Measurements from ENCODE around the gene RAB8A. TPM values are rescaled to one million over a fixed set of nuclear protein-coding genes. Genes with fewer than 3 reads are reported as not detected.
"Not testable (repeated sequence)": the region's sequence is repeated elsewhere in the genome, so short reads cannot be mapped to it uniquely, and the experiment has no call there.

Gene RAB8A
- total RNA-seq, 1 experiment from 2014 or later, result 28.4 TPM

DNA sequence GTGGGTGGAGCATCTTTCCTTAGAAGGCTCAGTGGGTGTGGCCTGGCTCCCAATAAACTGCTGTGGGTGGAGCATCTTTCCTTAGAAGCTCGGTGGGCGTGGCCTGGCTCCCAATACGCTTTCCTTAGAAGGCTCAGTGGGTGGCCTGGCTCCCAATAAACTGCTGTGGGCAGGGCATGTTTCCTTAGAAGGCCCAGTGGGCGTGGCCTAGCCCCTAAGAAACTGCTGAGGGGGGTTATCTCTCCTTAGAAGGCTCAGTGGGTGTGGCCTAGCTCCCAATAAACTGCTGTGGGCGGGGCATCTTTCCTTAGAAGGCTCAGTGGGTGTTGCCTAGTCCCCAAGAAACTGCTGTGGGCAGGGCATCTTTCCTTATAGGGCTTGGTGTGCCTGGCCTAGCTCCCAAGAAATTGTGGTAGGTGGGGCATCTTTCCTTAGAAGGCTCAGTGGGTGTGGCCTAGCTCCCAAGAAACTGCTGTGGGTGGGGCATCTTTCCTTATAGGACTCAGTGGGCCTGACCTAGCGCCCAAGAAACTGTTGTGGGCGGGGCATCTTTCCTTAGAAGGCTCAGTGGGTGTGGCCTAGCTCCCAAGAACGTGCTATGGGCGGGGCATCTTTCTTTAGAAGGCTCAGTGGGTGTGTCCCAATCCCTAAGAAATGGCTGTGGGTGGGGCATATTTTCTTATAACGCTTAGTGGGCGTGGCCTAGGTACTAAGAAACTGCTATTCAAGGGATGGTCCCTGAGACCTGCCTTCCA is 42.1 kb downstream of the RAB8A start:
- in situ Hi-C loops (cut with HindIII; ENCODE audit: low pct_unique_long_range_greater_than_20kb, low sequenced_read_pairs), result no loop called here

DNA sequence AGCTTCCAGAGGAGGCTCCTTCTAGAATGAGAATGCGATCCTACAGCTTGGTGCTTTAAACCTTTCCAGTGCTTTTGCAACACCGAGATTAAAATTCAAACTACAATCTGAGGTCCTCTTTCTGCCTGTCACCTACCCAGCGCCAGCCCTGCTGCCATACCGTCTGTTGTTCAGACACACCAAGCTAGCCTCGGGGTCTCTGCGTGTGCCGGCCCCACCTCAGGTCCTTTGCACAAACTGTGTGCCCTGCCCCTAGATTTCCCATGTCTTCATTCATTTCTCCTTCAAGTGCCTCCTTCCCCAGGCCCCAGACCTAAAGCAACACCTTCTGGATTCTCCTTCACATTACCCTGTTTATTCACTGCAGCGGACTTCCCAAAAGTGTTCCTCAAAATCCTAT is 42.9 kb downstream of the RAB8A start:
- no peak for DNase-seq (ENCODE audit: low read depth, low spot score)
- in situ Hi-C loops (cut with HindIII; ENCODE audit: low pct_unique_long_range_greater_than_20kb, low sequenced_read_pairs), result no loop called here

More for the DNA sequence above, 42.1 kb downstream of the RAB8A start:
- DNase-seq (ENCODE audit: low read depth, low spot score), result peak; percentile 13

DNA sequence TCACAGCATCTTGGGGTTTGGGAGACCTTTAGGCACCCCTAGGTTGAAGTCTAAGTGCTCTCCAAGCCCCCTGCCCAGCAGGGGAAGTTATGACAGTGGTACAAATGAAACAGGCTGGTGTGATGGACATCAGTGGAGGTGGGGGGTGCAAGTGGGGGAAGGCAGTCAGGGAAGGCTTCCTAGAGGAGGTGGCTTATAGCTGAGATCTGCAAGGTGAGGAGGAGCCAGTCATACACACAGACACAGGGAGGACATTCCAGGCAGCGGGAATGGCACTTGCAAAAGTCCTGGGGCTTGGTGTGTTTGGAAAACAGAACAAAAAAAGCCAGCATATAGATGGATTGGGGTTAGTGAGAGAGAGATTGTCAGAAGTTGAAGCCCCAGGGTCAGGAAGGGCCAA is 43.4 kb downstream of the RAB8A start:
- in situ Hi-C loops (cut with HindIII; ENCODE audit: low pct_unique_long_range_greater_than_20kb, low sequenced_read_pairs), result no loop called here
- no peak for DNase-seq (ENCODE audit: low read depth, low spot score)

DNA sequence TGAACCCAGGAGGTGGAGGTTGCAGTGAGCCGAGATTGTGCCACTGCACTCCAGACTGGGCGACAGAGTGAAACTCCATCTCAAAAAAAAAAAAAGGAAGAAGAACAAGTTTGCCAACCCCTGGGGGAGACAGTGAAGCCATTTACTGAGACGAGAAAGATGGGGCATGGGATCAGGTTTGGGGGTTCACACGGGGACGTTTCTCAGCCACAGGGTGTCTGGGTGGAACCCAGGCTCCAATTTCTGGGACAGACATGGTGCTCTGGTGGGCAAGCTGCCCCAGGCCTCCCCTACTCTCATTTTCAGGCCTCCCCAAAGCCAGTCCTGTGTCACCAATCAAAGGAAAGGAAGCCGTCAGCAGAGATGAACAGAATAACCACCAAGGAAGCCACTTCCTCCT is 45.2 kb downstream of the RAB8A start:
- DNase-seq (ENCODE audit: low read depth, low spot score), result no peak
- in situ Hi-C loops (cut with HindIII; ENCODE audit: low pct_unique_long_range_greater_than_20kb, low sequenced_read_pairs), result no loop called here

DNA sequence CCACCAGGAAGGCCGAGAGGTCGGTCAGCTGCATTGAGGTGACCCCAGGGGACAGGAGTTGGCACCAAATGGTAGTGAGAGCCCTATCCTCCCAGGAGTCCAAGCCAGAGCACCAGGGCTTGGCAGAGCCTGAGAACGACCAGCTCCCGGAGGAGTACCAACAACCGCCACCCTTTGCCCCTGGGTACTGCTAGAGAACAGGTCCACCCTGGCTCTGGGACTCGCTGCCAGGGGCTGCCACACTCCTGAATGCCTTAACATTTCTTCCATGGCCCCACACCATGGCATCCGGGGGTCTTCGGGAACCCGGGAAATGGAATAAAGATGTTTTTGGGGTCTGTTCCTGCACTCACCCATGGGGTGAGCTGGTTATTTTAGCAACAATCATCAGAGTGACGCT is 45.9 kb downstream of the RAB8A start:
- no peak for DNase-seq (ENCODE audit: low read depth, low spot score)
- in situ Hi-C loops (cut with HindIII; ENCODE audit: low pct_unique_long_range_greater_than_20kb, low sequenced_read_pairs), result no loop called here

DNA sequence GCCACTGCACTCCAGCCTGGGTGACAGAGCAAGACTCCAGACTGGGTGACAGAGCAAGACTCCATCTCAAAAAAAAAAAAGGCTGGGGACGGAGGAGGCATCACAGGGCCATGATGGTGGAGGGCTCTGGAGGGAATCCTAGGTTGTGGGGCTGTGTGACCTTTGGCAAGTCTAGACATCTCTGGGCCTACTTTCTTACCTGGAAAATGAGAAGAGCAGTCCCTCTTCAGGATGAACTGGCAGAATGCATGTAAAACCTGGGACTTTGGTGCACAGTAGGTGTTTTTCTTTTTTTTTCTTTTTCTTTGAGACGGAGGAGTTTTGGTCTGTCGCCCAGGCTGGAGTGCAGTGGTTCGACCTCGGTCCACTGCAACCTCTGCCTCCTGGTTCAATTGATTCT is 48.0 kb downstream of the RAB8A start:
- DNase-seq (ENCODE audit: low read depth, low spot score), result no peak
- in situ Hi-C loops (cut with HindIII; ENCODE audit: low pct_unique_long_range_greater_than_20kb, low sequenced_read_pairs), result no loop called here

DNA sequence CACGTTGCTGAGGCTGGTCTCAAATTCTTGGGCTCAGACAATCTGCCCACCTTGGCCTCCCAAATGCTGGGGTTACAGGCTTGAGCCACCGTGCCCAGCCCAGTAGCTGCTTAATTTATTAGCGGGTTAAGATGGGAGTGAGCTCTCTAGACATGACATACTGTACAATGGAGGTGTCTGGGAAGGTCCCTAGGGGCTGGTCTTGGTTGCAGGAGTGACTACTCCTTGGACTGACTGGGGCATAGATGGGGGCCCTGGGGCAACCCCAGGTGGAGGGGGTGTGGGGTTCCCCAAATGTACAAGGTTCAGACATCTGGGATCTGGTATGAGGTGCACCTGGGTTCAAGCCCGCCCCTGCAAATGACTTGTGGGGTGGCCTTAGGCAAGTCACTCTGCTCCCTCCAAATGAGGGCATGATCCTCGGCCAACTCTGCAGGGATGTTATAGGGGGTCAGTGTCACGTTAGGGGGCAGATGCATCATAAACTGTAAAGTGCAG is 48.8 kb downstream of the RAB8A start:
- DNase-seq (ENCODE audit: low read depth, low spot score), result no peak
- in situ Hi-C loops (cut with HindIII; ENCODE audit: low pct_unique_long_range_greater_than_20kb, low sequenced_read_pairs), result no loop called here

DNA sequence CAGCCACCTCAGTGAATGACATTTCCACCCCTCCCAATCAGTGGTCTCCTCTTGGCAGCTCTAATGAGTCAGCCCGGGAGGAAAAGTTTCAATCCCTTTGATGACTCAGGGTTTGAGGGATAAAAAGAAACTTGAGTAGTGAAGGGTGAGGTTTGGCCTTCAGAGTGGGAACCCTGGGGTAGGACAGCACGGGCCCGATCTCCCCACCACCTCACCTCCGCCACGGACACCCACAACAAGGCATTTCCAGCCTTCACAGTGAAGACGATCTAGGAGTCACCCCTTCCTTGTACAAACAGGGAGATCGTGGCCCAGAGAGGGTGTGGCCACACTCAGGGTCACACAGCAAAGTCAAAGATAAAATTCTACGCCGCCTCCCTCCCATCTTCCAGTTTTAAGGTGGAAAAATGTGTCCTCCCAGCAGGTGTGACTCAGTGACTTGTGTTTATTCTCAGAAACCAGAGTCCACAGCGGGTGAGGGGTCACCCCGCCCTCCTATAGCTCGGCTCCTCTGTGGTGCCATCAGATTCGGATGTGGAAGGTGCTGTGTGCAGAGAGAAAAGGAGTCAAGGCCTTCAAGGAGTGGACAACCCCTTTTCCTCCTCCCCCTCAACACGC is 49.4 kb downstream of the RAB8A start:
- no peak for DNase-seq (ENCODE audit: low read depth, low spot score)

DNA sequence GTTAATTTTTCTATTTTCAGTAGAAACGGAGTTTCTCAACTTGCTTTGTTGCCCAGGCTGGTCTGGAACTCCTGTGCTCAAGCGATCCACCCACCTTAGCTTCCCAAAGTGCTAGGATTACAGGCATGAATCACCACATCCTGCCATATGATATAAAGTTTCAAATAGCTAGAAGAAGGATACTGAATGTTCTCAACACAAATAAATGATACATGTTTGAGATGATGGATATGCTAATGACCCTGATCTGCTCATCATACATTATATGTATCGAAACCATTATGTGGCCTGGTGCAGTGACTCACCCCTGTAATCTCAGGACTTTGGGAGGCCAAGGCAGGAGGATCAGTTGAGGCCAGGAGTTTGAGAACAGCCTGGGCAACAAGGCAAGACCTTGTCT is 50.2 kb downstream of the RAB8A start:
- in situ Hi-C loops (cut with HindIII; ENCODE audit: low pct_unique_long_range_greater_than_20kb, low sequenced_read_pairs), result no loop called here
- no peak for DNase-seq (ENCODE audit: low read depth, low spot score)

More for the DNA sequence above, 49.4 kb downstream of the RAB8A start:
- in situ Hi-C loops (cut with HindIII; ENCODE audit: low pct_unique_long_range_greater_than_20kb, low sequenced_read_pairs), result no loop called here

DNA sequence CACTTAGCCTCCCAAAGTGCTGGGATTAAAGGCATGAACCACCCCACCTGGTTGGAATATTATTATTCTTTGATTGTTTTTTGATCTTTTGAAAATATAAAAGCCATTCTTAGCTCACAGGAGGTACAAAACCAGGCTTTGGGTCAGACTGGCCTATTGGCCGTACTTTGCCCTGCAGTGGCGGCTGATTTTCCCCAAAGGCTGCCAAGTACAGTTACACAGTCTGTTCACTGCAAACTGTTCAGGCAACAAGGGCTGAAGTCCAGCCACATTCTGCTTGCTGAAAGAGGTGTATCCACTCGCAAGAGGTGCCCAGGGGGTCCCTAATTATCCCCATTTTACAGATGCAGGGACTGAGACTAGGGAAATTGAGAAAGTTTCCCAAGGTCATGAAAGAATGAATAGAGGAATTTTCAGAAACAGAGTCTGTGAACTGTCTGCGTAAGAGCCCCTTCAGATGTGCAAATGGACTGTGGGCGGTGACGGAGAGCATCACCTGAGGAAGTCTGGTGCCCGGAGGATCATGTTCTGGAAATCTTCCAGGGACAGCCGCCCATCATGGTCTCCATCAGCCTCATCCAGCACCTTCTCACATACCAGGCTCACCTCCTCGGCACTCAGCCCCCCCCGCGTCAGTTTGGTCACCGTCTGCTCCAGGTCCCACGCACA is 52.7 kb downstream of the RAB8A start:
- DNase-seq (ENCODE audit: low read depth, low spot score), result no peak
- in situ Hi-C loops (cut with HindIII; ENCODE audit: low pct_unique_long_range_greater_than_20kb, low sequenced_read_pairs), result no loop called here

DNA sequence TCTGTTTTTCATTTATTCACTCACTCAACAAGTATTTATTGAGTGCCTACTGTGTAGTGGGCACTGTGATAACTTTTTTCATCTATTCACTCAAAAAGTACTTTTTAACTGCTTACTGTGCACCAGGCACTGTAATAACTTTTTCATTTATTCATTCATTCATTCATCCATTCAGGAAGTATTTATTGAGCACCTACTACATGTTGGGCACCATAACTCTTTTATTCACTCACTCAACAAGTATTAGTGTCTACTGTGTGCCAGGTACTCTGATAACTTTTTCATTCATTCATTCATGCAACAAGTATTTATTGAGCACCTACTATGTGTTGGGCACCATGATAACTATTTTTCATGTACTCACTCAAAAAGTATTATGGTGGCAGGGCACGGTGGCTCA is 54.7 kb downstream of the RAB8A start:
- DNase-seq (ENCODE audit: low read depth, low spot score), result no peak
- in situ Hi-C loops (cut with HindIII; ENCODE audit: low pct_unique_long_range_greater_than_20kb, low sequenced_read_pairs), result no loop called here

DNA sequence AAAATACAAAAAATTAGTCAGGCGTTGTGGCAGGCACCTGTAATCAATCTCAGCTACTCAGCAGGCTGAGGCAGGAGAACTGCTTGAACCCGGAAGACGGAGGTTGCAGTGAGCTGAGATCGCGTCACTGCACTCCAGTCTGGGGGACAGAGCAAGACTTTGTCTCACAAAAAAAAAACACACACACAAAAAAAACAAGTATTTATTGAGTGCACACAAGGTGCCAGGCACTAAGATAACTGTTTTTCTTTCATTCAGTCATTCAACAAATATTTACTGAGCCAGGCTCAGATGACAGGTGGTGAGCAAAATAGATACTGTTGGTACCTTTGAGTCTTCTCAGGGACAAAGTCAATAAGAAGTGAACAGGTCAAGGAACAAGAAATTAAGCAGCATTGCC is 55.4 kb downstream of the RAB8A start:
- no peak for DNase-seq (ENCODE audit: low read depth, low spot score)
- in situ Hi-C loops (cut with HindIII; ENCODE audit: low pct_unique_long_range_greater_than_20kb, low sequenced_read_pairs), result no loop called here

DNA sequence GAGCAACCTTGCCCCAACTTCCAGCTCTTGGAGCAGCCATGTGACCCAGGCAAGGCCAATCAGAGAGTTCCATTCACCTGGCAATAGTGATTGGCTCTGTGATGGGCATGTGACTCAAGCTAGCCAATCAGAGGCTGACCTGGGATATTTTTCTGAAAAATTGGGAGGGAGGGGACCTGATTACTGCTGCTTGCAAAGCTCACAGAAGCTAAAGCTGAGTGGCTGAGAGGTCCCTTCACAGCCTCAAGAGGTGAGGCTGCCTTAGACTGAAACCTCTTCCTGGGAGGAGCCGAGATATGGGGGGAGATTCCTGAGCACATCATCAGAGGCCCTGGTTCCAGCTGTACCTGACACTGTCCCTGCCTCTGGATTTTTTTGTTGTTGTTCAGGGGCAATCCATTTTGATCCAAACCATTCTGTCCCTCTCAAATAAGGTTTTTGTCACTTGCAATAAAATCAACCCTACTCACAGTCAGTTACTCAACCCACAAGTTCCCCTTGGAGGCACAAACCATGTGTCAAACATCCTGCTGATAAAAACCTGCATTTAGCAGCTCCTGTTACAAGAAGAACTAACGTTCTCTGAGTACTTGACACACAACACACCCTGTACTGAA is 56.9 kb downstream of the RAB8A start:
- DNase-seq (ENCODE audit: low read depth, low spot score), result no peak
- in situ Hi-C loops (cut with HindIII; ENCODE audit: low pct_unique_long_range_greater_than_20kb, low sequenced_read_pairs), result no loop called here

DNA sequence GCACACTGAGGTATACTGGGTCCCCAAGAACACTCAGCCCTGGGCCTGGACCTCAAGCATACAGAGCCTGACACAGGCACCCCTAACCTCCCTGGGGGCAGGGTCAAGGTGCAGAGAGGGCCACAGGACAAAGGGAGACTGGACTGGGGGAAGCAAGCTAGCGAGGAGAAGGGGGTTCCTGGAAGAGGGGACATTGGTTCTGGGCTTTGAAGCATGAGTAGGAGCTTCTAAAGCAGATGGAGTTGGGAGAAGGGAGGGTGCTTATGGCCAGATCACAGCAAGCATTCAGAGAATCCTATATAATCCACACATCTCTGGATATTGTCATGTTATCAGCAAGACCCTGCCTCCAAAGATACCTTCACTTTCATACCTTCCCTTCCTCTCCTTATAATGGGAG is 58.4 kb downstream of the RAB8A start:
- in situ Hi-C loops (cut with HindIII; ENCODE audit: low pct_unique_long_range_greater_than_20kb, low sequenced_read_pairs), result no loop called here
- DNase-seq (ENCODE audit: low read depth, low spot score), result no peak

DNA sequence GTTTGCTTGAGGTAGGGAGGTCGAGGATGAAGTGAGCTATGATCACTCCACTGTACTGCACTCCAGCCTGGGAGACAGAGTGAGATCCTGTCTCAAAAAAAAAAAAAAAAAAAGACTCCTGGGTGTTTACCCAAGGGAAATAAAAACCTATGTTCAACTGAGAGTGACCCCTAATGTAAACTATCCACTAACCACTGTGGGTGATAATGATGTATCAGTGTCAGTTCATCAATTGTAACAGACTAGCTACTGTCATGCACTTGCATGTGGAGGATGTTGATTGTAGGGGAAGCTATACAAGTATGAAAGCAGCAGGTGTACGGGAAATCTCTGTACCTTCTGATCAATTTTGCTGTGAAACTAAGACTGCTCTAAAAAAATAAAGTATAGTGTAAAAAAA is 64.3 kb downstream of the RAB8A start:
- DNase-seq (ENCODE audit: low read depth, low spot score), result no peak
- in situ Hi-C loops (cut with HindIII; ENCODE audit: low pct_unique_long_range_greater_than_20kb, low sequenced_read_pairs), result no loop called here

DNA sequence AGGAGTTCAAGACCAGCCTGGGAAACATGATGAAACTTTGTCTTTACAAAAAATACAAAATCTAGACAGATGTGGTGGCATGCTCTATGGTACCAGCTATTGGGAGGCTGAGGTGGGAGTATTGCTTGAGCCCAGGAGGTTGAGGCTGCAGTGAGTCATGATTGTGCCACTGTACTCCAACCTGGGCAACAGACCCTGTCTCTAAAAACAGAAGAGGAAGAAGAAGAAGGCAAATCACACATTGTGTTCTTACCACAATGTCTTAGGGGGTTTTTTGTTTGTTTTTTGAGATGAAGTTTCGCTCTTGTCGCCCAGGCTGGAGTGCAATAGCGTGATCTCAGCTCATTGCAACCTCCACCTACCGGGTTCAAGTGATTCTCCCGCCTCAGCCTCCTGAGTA is 67.2 kb downstream of the RAB8A start:
- in situ Hi-C loops (cut with HindIII; ENCODE audit: low pct_unique_long_range_greater_than_20kb, low sequenced_read_pairs); DNase-seq (ENCODE audit: low read depth, low spot score): not testable (repeated sequence)

DNA sequence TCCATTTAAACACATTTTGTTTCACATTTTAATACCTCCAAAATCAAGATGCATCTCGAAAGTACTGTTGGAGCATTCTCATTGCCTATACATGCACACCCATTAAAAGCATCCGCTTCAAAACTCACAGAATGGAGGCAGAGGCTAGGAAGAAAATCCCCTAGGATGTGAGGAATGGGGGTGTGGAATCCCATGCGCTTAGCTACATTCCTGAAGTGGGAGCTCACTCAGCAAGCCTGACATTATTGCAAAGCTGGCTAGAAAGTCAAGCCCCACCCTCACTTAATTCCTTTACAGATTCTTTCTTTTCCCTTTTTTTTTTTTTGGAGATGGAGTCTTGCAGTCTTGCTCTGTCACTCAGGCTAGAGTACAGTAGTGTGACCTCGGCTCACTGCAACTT is 68.9 kb downstream of the RAB8A start:
- no peak for DNase-seq (ENCODE audit: low read depth, low spot score)
- in situ Hi-C loops (cut with HindIII; ENCODE audit: low pct_unique_long_range_greater_than_20kb, low sequenced_read_pairs), result no loop called here

Measured in SK-MEL-5 (cell line).